Measurements from ENCODE around the gene TMOD2. TPM values are rescaled to one million over a fixed set of nuclear protein-coding genes. Genes with fewer than 3 reads are reported as not detected.

TMOD2 gene
- total RNA-seq, 1 experiment from 2014 or later: 3.0 TPM

GRCh38 chr15:51709031-51709430 is 42.4 kb upstream of the TMOD2 start:
- H3K14ac ChIP-seq (ENCODE audit: insufficient read depth, low read length): no peak overlapping the region
- no peak overlapping the region for H2AK5ac ChIP-seq (ENCODE audit: insufficient read length, low read length)
- no peaks in the 10 kb centered on the region for H3K79me1 ChIP-seq (ENCODE audit: insufficient read depth, low read depth, low read length, poor library complexity, severe bottlenecking)
- no peak overlapping the region for H3K9ac ChIP-seq (ENCODE audit: extremely low read depth, insufficient read length, low read length)
- no CpG with 5 or more reads among the region's 5 CpGs for WGBS (ENCODE audit: extremely low coverage, insufficient read length, low lambda C conversion rate)
- no peak overlapping the region for H3K4me2 ChIP-seq (ENCODE audit: insufficient read depth, insufficient read length, low read length)
- H3K23me2 ChIP-seq (ENCODE audit: insufficient read length, low read depth, low read length, poor library complexity, severe bottlenecking): no peaks in the 10 kb centered on the region
- no peak overlapping the region for H3K4ac ChIP-seq (ENCODE audit: low read depth, low read length)
- H4K5ac ChIP-seq (ENCODE audit: insufficient read length, low read depth, low read length): no peak overlapping the region
- no peak overlapping the region for H3K18ac ChIP-seq (ENCODE audit: insufficient read length, low read depth, low read length)
- H3K9me3 ChIP-seq (ENCODE audit: control insufficient read depth, low read depth, low read length): no peaks in the 10 kb centered on the region
- no peak overlapping the region for H3T11ph ChIP-seq (ENCODE audit: low read length)
- H3K27me3 ChIP-seq (ENCODE audit: insufficient read depth, low read length): no peaks in the 10 kb centered on the region
- H4K91ac ChIP-seq (ENCODE audit: insufficient read length, low read depth, low read length): no peak overlapping the region
- H2BK12ac ChIP-seq (ENCODE audit: insufficient read length, low read depth, low read length): no peak overlapping the region
- no peak overlapping the region for H2BK20ac ChIP-seq (ENCODE audit: low read depth, low read length, poor library complexity, severe bottlenecking)
- Mint-ChIP-seq H3K4me1 (no peaks in the 10 kb centered on the region), H3K27me3 (ENCODE audit: low read depth) (no peaks in the 10 kb centered on the region), H3K9me3 (no peaks in the 10 kb centered on the region), H3K4me3 (no peak overlapping the region), H3K36me3 (ENCODE audit: insufficient read depth in 1 of 3, low read depth in 3 of 3) (no peaks in the 10 kb centered on the region; a peak in 3 of 7 replicates), H3K27ac (no peak overlapping the region)
- no peak overlapping the region for H2BK15ac ChIP-seq (ENCODE audit: low read depth, low read length)
- no peak overlapping the region for H3K23ac ChIP-seq (ENCODE audit: insufficient read length, low read depth, low read length)
- no peaks in the 10 kb centered on the region for H4K20me1 ChIP-seq (ENCODE audit: control insufficient read depth, insufficient read depth, insufficient read length)
- no peak for DNase-seq
- no peaks in the 10 kb centered on the region for H3K79me2 ChIP-seq (ENCODE audit: insufficient read depth, low read length)
- H2AFZ ChIP-seq (ENCODE audit: low read length): no peak overlapping the region
- H2BK5ac ChIP-seq (ENCODE audit: insufficient read length, low read length): no peak overlapping the region
- no peak overlapping the region for H3K27ac ChIP-seq (ENCODE audit: insufficient read length, low read depth, low read length)
- no peak overlapping the region for H2BK120ac ChIP-seq (ENCODE audit: low read depth, low read length, poor library complexity, severe bottlenecking)
- TF ChIP-seq CTCF (conservative IDR thresholded peaks at IDR 0.05): no peak
- H3K56ac ChIP-seq (ENCODE audit: insufficient read length, low read depth, low read length): no peak overlapping the region
- H3K4me1 ChIP-seq (ENCODE audit: insufficient read depth, low read length): no peaks in the 10 kb centered on the region
- no peak overlapping the region for H4K8ac ChIP-seq (replicated peaks; ENCODE audit: insufficient read length, low read depth, low read length)
